Activated effector memory CD4-positive, alpha-beta T cell treated with anti-CD3 and anti-CD28 coated beads, Interleukin-2, amount 50 U/mL, for 16 hours (primary cell): ENCODE data around the gene OMA1.

Experiments
- DNase-seq: peaks from one replicate; pipeline ENCODE4 v3.0.0-alpha.2; 2020

Gene OMA1

GRCh38 chr1:58457023-58457635, 89.4 kb downstream of the OMA1 start:
- no peak for DNase-seq

- no peak for DNase-seq
These were observed 90.1 kb downstream of the OMA1 start for GRCh38 chr1:58456470-58456869.

DNA sequence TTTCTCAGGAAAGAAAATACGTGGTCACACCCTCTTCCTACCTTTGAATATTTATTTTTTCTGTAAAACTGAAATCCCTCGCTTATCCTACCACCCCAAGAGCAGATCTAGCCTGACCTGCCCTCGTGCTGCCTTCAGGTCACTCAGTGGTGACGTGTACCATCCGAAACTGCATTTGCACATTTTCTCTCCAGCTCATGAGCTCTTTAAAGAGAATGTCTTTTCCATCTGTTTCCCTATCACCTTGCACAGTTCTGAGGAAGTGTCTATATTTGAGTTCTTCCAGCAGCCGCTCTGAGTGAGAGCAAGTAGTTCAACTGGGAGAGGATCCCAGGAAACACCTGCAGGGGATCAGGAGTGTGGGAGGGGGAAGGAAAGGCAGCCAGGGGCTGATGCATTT, 91.7 kb downstream of the OMA1 start:
- DNase-seq: no peak

DNA sequence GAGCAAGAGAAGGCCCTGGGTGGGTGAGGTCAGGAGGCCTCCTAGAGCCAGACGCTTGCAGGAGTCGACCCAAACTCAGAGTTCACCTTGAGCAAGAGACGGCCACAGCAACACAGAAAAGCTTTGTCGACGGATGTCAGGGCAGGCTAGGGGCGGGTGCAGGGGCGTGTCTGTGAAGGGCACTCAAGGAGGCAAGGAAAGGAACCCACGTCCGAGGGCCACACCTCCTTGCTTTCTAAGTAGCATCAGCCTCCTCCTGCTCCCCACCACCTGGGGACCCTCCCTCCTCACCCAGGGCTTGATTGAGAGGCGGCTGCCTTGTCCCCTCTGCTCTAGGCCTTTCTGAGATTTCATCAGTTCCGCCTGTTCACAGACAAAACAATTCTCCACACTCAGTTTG, 92.1 kb downstream of the OMA1 start:
- DNase-seq: no peak

DNA sequence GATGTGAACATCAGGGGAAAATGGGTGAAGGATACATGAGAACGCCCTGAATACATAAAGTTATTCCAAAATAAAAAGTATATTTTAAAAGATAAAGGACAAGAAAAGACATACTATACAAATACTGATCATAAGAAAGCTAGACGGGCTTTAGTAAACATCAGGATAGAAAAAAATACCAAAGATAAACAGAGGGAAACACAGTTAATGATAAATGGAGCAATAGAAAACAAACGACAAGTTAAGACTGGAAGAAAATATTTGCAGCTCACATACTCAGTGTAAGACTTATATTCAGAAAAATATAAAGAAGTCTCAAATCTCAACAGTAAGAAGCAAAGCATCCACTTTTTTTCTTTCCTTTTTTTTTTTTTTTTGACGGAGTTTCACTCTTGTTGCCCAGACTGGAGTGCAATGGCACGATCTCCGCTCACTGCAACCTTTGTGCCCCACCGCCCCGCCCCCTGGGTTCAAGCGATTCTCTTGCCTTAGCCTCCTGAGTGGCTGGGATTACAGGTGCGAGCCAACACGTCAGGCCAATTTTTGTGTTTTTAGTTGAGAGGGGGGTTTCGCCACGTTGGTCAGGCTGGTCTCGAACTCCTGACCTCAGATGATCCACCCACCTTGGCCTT, 94.8 kb downstream of the OMA1 start:
- no peak for DNase-seq

DNA sequence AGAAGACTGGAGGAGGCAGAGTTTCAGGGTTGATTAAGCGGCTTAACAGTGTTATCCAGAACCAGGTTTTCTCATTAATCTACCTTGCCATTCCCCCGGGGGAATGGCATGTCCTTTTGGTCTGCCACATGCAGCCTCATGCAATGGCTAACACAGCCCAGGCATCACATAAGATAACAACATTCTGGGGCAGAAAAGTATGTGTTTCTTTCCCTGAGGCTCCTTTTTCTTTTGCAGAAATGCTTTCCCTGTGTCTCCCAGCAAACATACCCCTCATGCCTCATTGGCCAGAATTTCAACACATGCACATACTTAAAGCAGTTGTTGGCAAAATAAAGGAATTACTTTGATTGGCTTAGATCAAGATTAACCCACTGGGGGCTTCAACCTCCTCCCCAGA, 98.6 kb downstream of the OMA1 start:
- DNase-seq: no peak

GRCh38 chr1:58447042-58447441, 99.5 kb downstream of the OMA1 start:
- no peak for DNase-seq

DNA sequence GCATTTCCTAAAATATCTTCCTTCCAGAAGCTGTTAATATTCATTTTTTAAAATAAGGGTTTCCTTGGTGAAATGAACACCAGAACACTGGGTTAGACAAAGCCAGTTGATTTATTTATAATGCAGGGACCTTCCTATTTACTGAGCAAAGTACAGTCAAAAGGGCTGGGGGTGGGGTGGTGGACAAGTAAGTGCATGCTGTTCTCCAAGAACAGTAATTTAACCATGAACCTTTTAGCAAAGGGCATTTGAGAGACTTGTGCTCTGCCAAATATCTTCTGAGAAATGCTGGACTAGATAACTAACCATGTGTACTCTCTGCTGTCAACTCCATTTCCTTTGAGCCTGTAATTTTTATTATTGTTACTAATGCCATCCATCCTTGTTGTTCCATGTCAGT, 100.2 kb downstream of the OMA1 start:
- DNase-seq: no peak

GRCh38 chr1:58443986-58444868, 102.3 kb downstream of the OMA1 start:
- DNase-seq: no peak

GRCh38 chr1:58442114-58442513, 104.4 kb downstream of the OMA1 start:
- DNase-seq: no peak

GRCh38 chr1:58441699-58442098, 104.8 kb downstream of the OMA1 start:
- DNase-seq: no peak

- no peak for DNase-seq
These were observed 105.8 kb downstream of the OMA1 start for GRCh38 chr1:58440696-58441095.

- no peak for DNase-seq
These were observed 106.6 kb downstream of the OMA1 start for GRCh38 chr1:58439946-58440345.

GRCh38 chr1:58438468-58438867, 108.1 kb downstream of the OMA1 start:
- DNase-seq: no peak

DNA sequence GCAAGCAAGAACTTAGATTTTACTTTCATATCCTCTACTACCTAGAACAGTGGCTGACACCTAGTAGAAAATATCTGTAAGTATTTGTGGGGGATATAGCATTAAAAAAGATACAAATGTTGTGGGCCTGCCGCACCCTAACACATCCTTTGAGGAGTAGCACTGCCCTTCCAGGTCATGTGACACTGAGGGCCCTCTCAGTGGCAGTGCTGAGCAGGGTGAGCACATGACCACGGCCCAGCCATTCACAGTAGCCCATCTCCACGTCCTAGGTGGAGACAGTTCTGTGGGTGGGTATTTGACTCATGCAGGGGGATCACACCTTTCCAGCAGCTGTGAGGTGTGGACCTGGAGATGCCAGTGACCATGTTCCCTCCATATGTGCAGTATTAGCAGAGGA, 108.9 kb downstream of the OMA1 start:
- no peak for DNase-seq

- DNase-seq: no peak
These were observed 109.8 kb downstream of the OMA1 start for GRCh38 chr1:58436615-58437297.

- DNase-seq: no peak
These were observed 111.2 kb downstream of the OMA1 start for GRCh38 chr1:58435376-58435775.

DNA sequence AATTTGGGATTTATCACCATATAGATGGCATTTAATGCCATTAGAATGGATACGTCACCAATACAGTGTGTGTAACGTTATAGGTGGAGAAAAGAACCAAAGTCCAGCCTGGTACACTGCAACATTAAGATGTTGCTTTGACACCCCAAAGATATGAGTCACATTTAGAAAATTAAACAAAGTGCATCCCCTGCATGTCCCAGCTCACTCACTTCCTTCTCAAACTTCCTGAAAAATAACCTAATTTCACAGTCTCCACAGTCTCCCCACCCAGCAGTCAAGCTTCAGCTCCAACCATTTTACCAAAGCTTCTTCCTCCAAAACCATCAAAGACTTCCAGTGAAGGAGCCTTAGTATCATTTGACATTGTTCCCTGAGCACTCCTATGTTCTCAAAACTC, 111.9 kb downstream of the OMA1 start:
- DNase-seq: no peak

GRCh38 chr1:58434181-58434580, 112.3 kb downstream of the OMA1 start:
- no peak for DNase-seq

GRCh38 chr1:58432851-58433668, 113.5 kb downstream of the OMA1 start:
- DNase-seq: no peak

- DNase-seq: no peak
These were observed 114.5 kb downstream of the OMA1 start for GRCh38 chr1:58431901-58432620.
